Uterus (tissue), 2 donors: ENCODE results near the gene ZNF205.

Experiments used
- POLR2A ChIP-seq, 2 donors: fragments of 450-650 bp; IDR thresholded peaks; one replicate each; pipeline ENCODE4 v1.6.1; 2016; ENCODE audit warnings: antibody characterized with exemption in 2 of 2, mild to moderate bottlenecking in 1 of 2, moderate library complexity in 1 of 2
- TF ChIP-seq, protein P1 (sequence below), 4 experiments: fragments of 200-600 bp in 2 of 4; fragments of 450-650 bp in 2 of 4; sonication (generic) in 2 of 4; IDR thresholded peaks; one replicate each; pipeline ENCODE4 v1.5.1; 2016 to 2019; ENCODE audit warnings: antibody characterized with exemption in 4 of 4, mild to moderate bottlenecking in 2 of 4, moderate library complexity in 1 of 4

DNA sequence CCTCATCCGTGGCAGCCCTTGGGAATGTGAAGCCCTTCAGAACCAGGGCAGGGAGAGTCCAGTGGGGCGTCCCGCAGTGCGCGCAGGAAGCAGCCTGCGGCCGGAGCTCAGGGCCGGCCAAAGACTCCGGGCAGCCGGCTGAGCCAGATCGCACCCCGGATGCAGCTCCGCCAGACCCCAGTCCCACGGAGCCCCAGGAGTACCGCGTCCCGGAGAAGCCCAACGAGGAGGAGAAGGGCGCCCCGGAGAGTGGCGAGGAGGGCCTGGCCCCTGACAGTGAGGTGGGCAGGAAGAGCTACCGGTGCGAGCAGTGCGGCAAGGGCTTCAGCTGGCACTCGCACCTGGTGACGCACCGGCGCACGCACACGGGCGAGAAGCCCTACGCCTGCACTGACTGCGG lies 6.9 kb downstream of the ZNF205 start:
- TF ChIP-seq, protein P1, sequence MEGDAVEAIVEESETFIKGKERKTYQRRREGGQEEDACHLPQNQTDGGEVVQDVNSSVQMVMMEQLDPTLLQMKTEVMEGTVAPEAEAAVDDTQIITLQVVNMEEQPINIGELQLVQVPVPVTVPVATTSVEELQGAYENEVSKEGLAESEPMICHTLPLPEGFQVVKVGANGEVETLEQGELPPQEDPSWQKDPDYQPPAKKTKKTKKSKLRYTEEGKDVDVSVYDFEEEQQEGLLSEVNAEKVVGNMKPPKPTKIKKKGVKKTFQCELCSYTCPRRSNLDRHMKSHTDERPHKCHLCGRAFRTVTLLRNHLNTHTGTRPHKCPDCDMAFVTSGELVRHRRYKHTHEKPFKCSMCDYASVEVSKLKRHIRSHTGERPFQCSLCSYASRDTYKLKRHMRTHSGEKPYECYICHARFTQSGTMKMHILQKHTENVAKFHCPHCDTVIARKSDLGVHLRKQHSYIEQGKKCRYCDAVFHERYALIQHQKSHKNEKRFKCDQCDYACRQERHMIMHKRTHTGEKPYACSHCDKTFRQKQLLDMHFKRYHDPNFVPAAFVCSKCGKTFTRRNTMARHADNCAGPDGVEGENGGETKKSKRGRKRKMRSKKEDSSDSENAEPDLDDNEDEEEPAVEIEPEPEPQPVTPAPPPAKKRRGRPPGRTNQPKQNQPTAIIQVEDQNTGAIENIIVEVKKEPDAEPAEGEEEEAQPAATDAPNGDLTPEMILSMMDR (IDR thresholded peaks at IDR 0.05), result no peak
- no peak for TF ChIP-seq POLR2A (IDR thresholded peaks at IDR 0.05)
